Upper lobe of right lung (tissue), 1 donor: ENCODE data around the gene CCNB2. TPM values are rescaled to one million over a fixed set of nuclear protein-coding genes. Genes with fewer than 3 reads are reported as not detected.
"Not testable (repeated sequence)": the region's sequence is repeated elsewhere in the genome, so short reads cannot be mapped to it uniquely, and the experiment has no call there.

ENCODE experiments used
- ATAC-seq: fragments of 200-7000 bp; cut with Tn5 transposase; one replicate; pipeline ENCODE4 v1.9.1; 2020; ENCODE audit warnings: mild to moderate bottlenecking, moderate library complexity
- DNase-seq: peaks from one replicate; pipeline ENCODE4 v3.0.0-alpha.2; 2020
- H3K27ac ChIP-seq: fragments of 200-600 bp; one replicate; pipeline ENCODE4 v1.8.0; 2022
- H3K27me3 ChIP-seq: fragments of 200-600 bp; one replicate; pipeline ENCODE4 v1.8.0; 2022; ENCODE audit warnings: mild to moderate bottlenecking
- H3K36me3 ChIP-seq: fragments of 200-600 bp; one replicate; pipeline ENCODE4 v1.8.0; 2022
- H3K4me1 ChIP-seq: fragments of 200-600 bp; one replicate; pipeline ENCODE4 v1.8.0; 2022
- H3K4me3 ChIP-seq: fragments of 200-600 bp; one replicate; pipeline ENCODE4 v1.8.0; 2022; ENCODE audit warnings: mild to moderate bottlenecking
- H3K9me3 ChIP-seq: fragments of 200-600 bp; one replicate; pipeline ENCODE4 v1.8.0; 2022
- CTCF ChIP-seq: fragments of 200-600 bp; IDR thresholded peaks from one replicate; pipeline ENCODE4 v1.8.0; 2022; ENCODE audit warnings: antibody characterized with exemption
- intact Hi-C: fragments of 100-400 bp; cut with DNase I; formaldehyde crosslinking; loops from one replicate; pipeline ENCODE4 v1.11.0; 2022
- total RNA-seq: library from RNA; stranded (reverse); fragmentation: NEBNext Ultra II Directional; extraction: Animal tissue kit (Norgen Biotek cat#: 25700); gene quantifications from one replicate; pipeline ENCODE4 v1.2.1, GENCODE V29; 2021
- donor health status: DM: no; HTN: yes; CAD: no; lungs with severe emphysema.

Gene CCNB2
- total RNA-seq, 1 donor from 2014 or later, result 1.7 TPM

- no peak for DNase-seq
- no peak for TF ChIP-seq CTCF
- Histone ChIP-seq H3K4me1 (peaks cover 5% of the 10 kb centered on the region), H3K9me3 (no peaks in the 10 kb centered on the region), H3K36me3 (peaks cover 35% of the 10 kb centered on the region), H3K27ac (peak overlapping the region; percentile 26), H3K4me3 (no peak overlapping the region), H3K27me3 (no peaks in the 10 kb centered on the region)
- peak; percentile 43 for ATAC-seq
- intact Hi-C loops, result no loop called here
Measured at GRCh38 chr15:59159210-59159609, 54.3 kb downstream of the CCNB2 start.

DNA sequence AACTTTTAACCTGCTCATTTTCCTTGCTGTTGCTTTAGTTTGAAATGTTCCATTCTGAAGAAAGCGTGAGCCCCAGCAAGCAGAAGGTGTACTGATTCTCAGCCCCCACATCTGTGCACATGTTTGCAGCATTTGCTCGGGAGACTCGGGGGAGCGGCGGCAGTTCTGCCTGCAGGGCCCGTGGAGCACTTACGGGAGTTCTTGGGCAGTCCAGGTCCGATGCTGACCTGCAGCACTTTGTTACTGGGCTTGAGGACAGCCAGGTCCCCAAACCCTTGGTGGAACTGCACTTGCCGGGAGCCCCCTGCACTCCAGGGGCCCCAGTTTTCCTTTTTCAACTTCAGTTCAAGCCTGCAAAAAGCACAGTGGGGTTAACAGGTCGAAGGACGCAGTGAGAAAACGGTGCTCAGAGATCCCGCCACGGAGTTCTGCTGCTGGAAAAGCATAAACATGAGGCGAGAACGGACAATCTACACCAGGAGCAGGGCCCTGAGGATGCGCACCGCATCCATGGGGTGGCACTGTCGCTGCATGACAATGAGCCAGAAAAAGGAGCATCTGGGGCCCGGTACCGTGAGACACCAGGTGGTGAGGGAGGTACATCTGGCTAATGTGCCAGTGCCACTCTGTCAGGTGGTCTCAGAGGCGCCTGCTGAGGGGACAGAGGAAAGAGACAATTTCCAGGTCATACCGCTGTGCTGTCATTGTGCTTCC lies 56.1 kb downstream of the CCNB2 start:
- peak; percentile 25 for TF ChIP-seq CTCF
- H3K9me3 ChIP-seq, result no peaks in the 10 kb centered on the region
- H3K36me3 ChIP-seq, result peaks cover 32% of the 10 kb centered on the region
- H3K4me3 ChIP-seq, result no peak overlapping the region
- H3K27me3 ChIP-seq, result no peaks in the 10 kb centered on the region
- peak; percentile 10 for ATAC-seq
- DNase-seq, result no peak
- no peak overlapping the region for H3K27ac ChIP-seq
- intact Hi-C loops, result no loop called here
- peaks cover 12% of the 10 kb centered on the region for H3K4me1 ChIP-seq

GRCh38 chr15:59162080-59162479 lies 57.1 kb downstream of the CCNB2 start:
- H3K36me3 ChIP-seq, result peaks cover 26% of the 10 kb centered on the region
- intact Hi-C loops, DNase-seq: not testable (repeated sequence)

DNA sequence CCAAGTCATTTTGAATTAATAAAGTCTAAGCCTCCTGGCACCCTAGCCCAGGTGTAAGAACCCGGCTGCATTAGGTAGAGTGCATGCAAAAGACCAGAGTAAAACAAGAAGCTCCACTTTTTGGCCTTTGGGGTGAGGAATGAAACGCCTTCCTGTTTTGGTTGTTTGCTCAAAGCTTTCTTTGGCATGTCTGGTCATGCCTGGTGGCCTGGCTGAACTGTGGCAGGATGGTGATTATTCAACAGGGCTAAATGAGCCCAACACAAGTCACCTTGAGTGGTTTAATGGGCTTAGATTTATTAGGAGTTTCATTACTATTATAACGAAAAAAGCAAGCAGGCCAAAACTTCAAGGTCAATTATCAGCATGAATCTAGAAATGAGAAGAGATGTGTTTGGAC lies 60.8 kb downstream of the CCNB2 start:
- Histone ChIP-seq H3K27ac (peak overlapping the region; percentile 68), H3K4me1 (peaks cover 15% of the 10 kb centered on the region), H3K4me3 (no peak overlapping the region), H3K9me3 (no peaks in the 10 kb centered on the region), H3K36me3 (peaks cover 9% of the 10 kb centered on the region), H3K27me3 (no peaks in the 10 kb centered on the region)
- intact Hi-C loops, result no loop called here
- peak; percentile 44 for ATAC-seq
- DNase-seq, result peak; percentile 27
- TF ChIP-seq CTCF, result no peak

More at GRCh38 chr15:59162080-59162479, 57.1 kb downstream of the CCNB2 start:
- not testable (repeated sequence) for H3K9me3 ChIP-seq, H3K27ac ChIP-seq, H3K27me3 ChIP-seq, H3K4me3 ChIP-seq, ATAC-seq
- peaks cover 21% of the 10 kb centered on the region for H3K4me1 ChIP-seq

- H3K4me1 ChIP-seq, result peaks cover 15% of the 10 kb centered on the region
- H3K27ac ChIP-seq, result peak overlapping the region; percentile 68
- no peak for DNase-seq
- H3K4me3 ChIP-seq, result no peak overlapping the region
- ATAC-seq, result peak; percentile 38
- no peaks in the 10 kb centered on the region for H3K27me3 ChIP-seq
- intact Hi-C loops, result no loop called here
- H3K36me3 ChIP-seq, result peaks cover 8% of the 10 kb centered on the region
- H3K9me3 ChIP-seq, result no peaks in the 10 kb centered on the region
- no peak for TF ChIP-seq CTCF
Measured at GRCh38 chr15:59166166-59166565, 61.2 kb downstream of the CCNB2 start.

GRCh38 chr15:59166601-59167265 lies 61.8 kb downstream of the CCNB2 start:
- no peak for TF ChIP-seq CTCF
- intact Hi-C loops, result no loop called here
- Histone ChIP-seq H3K4me1 (peaks cover 15% of the 10 kb centered on the region), H3K36me3 (peaks cover 9% of the 10 kb centered on the region), H3K27ac (peak overlapping the region; percentile 68), H3K27me3 (no peaks in the 10 kb centered on the region), H3K4me3 (no peak overlapping the region), H3K9me3 (no peaks in the 10 kb centered on the region)
- DNase-seq (peak; percentile 60), ATAC-seq (peak; percentile 53)
